Epithelial cell of proximal tubule (primary cell): ENCODE results near the gene PRR19. TPM values are rescaled to one million over a fixed set of nuclear protein-coding genes. Genes with fewer than 3 reads are reported as not detected.
"Not testable (repeated sequence)": the region's sequence is repeated elsewhere in the genome, so short reads cannot be mapped to it uniquely, and the experiment has no call there.

Experiments used
- DNase-seq: peaks from one replicate; pipeline ENCODE4 v3.0.0-alpha.2; 2011; ENCODE audit warnings: low read depth
- H3K4me3 ChIP-seq: 2 replicates; pipeline ENCODE4 v1.5.1; 2011; ENCODE audit warnings: low read depth, mild to moderate bottlenecking, low read length
- total RNA-seq: library from RNA; depleted of rRNA; stranded (reverse); fragments of >200 nt; gene quantifications from 2 replicates; pipeline ENCODE4 v1.2.3, GENCODE V29; 2015
- TF ChIP-seq, protein P1 (sequence below): conservative IDR thresholded peaks from 2 replicates; pipeline ENCODE4 v1.5.1; 2012; ENCODE audit warnings: low read depth, mild to moderate bottlenecking, low read length

PRR19 gene
- total RNA-seq, 1 donor from 2014 or later, result 0.23 TPM

DNA sequence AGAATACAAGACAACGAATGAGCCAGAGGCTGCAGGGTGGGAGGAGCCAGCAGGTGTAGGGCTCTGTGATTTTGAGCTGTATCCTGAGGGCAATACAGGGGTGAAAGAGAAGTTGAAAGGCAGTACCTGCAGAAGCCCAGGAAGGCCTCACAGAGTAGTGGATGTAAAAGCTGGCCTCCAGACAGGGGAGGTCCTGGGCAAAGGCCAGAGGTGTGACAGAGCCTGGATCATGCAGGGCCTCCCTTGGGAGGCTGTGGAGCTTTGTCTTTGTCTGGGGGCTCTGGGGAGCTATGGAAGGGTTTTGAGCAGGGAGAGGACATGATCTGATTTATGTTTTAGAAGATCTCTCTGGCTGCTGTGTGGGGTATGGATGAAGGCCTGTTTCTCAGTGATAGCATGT is 26.2 kb downstream of the PRR19 start:
- no peak overlapping the region for H3K4me3 ChIP-seq
- TF ChIP-seq, protein P1, sequence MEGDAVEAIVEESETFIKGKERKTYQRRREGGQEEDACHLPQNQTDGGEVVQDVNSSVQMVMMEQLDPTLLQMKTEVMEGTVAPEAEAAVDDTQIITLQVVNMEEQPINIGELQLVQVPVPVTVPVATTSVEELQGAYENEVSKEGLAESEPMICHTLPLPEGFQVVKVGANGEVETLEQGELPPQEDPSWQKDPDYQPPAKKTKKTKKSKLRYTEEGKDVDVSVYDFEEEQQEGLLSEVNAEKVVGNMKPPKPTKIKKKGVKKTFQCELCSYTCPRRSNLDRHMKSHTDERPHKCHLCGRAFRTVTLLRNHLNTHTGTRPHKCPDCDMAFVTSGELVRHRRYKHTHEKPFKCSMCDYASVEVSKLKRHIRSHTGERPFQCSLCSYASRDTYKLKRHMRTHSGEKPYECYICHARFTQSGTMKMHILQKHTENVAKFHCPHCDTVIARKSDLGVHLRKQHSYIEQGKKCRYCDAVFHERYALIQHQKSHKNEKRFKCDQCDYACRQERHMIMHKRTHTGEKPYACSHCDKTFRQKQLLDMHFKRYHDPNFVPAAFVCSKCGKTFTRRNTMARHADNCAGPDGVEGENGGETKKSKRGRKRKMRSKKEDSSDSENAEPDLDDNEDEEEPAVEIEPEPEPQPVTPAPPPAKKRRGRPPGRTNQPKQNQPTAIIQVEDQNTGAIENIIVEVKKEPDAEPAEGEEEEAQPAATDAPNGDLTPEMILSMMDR, result no peak
- DNase-seq, result no peak

DNA sequence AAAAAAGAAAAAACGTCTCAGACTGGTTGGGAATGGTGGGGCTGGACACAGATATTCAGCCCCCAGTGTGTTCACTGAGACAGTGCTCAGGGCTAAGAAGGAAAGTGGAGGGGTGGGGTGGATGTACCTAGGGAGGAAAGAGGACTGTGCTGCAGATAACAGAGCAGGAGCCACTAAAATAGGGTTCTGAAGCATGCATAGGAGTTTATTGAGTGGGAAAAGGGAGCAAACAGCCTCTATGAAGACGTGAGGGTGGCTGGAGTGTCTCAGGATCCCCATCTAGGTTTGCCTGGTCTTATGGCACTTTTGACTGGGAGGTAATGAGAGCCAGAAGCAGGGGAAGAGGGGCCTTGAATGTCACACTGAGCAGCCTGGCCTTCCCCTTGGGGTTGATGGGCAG is 26.9 kb downstream of the PRR19 start:
- DNase-seq, result no peak
- TF ChIP-seq, protein P1, result no peak
- H3K4me3 ChIP-seq, result no peak overlapping the region

DNA sequence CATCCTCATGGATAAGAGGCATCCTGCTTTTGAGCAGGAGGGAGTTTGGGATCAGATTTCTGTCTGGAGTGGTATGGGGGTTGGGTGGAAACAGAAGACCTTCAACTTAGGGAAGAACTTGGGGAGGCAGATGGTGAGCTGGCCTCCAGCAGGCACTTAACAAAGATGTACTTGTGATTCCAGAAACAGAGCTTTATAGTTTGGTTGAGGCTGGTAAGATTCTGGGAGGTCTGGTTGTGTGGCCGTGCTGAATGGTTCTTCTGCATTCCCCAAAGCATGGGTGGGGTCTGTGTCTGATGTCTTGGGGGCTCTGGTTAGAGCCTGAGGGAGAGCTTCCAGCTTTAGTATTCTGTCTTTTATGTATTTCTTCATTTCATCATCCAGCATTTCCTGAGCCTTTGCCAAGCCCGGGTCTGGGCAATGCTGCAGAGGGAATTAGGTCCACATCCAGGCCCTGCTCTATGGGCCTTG is 28.3 kb downstream of the PRR19 start:
- TF ChIP-seq, protein P1, result no peak
- no peak overlapping the region for H3K4me3 ChIP-seq
- no peak for DNase-seq

DNA sequence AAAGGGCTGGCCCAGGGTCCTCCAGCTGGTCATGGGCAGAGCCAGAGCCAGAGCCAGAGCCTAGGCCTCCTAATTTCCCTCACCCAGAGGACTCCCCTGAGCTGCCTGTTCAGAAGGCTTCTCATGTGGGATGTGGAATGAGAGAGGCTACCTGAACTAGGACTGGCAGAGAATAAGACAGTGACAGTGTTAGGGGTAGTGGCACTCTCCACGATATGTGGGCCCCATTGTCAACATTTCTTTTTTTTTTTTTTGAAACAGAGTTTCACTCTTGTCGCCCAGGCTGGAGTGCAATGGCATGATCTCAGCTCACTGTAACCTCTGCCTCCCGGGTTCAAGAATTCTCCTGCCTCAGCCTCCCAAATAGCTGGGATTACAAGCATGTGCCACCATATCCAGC is 29.4 kb downstream of the PRR19 start:
- H3K4me3 ChIP-seq, DNase-seq: not testable (repeated sequence)

DNA sequence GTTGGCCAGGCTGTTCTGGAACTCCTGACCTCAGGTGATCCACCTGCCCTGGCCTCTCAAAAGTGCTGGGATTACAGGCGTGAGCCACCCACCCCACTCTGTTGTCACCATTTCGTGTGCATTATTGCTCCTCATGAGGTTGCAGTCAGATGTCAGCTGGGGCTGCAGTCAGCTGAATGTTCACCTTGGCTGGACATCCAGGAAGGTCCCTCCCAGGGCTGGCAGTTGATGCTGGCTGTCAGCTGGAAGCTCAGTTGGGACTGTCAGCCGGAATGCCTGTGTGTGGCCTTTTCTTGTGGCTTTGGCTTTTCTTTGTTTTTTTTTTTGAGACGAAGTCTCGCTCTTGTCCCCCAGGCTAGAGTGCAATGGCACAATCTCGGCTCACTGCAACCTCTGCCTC is 30.1 kb downstream of the PRR19 start:
- DNase-seq, result no peak
- H3K4me3 ChIP-seq, result no peak overlapping the region

DNA sequence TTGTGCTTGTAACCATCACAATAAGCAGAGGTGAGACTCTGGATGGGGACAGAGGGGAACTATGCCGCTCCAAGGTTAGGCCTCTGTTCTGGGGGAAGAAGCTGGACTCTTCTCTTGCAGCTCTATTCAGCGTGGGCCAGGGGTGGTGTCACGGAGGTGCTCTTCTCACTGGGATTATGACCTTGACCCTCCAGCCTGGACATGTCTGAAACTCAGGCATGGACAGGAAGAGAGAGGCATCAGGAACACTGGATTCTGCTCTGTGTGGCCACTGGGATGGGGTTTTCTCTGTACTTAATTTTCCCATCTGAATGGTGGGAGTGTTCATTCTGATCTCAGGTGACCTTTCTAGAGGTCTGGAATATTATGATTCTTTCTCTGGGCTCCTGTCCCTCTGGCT is 31.1 kb downstream of the PRR19 start:
- DNase-seq, result no peak
- H3K4me3 ChIP-seq, result no peak overlapping the region
- TF ChIP-seq, protein P1, result no peak

More for the DNA sequence above, 30.1 kb downstream of the PRR19 start:
- TF ChIP-seq, protein P1, result no peak

DNA sequence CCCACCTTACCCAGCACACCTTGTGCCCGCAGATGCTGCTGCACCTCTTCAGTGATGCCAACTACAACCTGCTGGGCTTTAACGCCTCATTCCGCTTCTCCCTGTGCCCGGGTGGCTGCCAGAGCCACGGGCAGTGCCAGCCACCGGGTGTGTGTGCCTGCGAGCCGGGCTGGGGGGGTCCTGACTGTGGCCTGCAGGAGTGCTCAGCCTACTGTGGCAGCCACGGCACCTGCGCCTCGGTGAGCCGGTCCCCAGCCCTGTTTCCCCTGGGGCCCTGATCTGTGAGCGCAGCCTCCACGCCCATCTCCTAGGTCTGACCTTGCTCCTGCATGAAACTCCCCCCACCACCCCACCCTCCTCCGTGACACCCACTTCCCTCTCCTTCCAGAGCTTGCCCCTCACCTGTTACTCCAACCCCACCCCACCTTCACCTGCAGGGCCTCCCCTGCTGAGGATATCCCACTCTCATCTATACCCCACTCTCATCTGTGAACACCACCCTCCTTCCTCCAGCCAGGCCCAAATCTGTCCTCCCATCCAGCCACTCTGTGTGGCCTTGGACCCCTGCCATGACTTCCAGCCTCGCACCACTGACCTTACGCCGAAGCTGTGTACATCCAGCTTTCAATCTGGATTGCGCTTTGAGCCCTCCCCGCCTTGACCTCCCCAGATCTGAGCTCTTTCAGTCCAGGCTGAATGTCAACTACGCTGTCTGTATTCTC is 32.2 kb downstream of the PRR19 start:
- TF ChIP-seq, protein P1, result no peak
- no peak overlapping the region for H3K4me3 ChIP-seq
- DNase-seq, result no peak
